HEK293 (cell line): Measurements from ENCODE around the gene PSMC3.

Experiments
- CTCF ChIA-PET: fragments of 350-600 bp; formaldehyde crosslinking; extraction: SDS; loops from one replicate; lab custom pipeline; 2021; ENCODE audit warnings: antibody characterized with exemption; lab: Yijun Ruan, JAX
- POLR2A ChIA-PET: fragments of 300-600 bp; formaldehyde crosslinking; extraction: SDS; loops from one replicate; lab custom pipeline; 2020; ENCODE audit warnings: antibody characterized with exemption, inconsistent platforms; lab: Yijun Ruan, JAX
- H3K27ac ChIP-seq: fragments of 200-500 bp; sonication (Bioruptor generic); 2 replicates; pipeline ENCODE4 v1.5.1; 2014; ENCODE audit warnings: low read depth, low read length, control low read depth, inconsistent platforms; ENCODE audit errors: extremely low read depth
- H3K36me3 ChIP-seq, 2 experiments: fragments of 200-500 bp in 1 of 2; sonication (Bioruptor generic) in 1 of 2; 1 replicate in 1 of 2; 2 replicates in 1 of 2; pipeline ENCODE4 v1.5.1; 2014 to 2017; ENCODE audit warnings: inconsistent platforms in 2 of 2, low read length in 2 of 2; ENCODE audit not compliant: control insufficient read depth in 2 of 2, insufficient read depth in 1 of 2
- H3K4me1 ChIP-seq: fragments of 200-500 bp; sonication (Bioruptor generic); 2 replicates; pipeline ENCODE4 v1.5.1; 2014; ENCODE audit warnings: mild to moderate bottlenecking, low read length, inconsistent platforms; ENCODE audit not compliant: control insufficient read depth, insufficient read depth
- H3K4me3 ChIP-seq: 2 replicates; pipeline ENCODE4 v1.5.1; 2011; ENCODE audit warnings: low read depth, mild to moderate bottlenecking, control low read depth, low read length, moderate library complexity
- H3K9me3 ChIP-seq: fragments of 200-500 bp; sonication (Bioruptor generic); 2 replicates; pipeline ENCODE4 v1.5.1; 2014; ENCODE audit warnings: low read depth, low read length, inconsistent platforms; ENCODE audit not compliant: control insufficient read depth, insufficient read depth
- KLF10 ChIP-seq: fragments of 450-650 bp; IDR thresholded peaks from 2 replicates; pipeline ENCODE4 v1.5.1; 2018; ENCODE audit warnings: missing biosample characterization, mild to moderate bottlenecking, missing genetic modification characterization
- KLF9 ChIP-seq: fragments of 450-650 bp; formaldehyde crosslinking; IDR thresholded peaks from 2 replicates; pipeline ENCODE4 v1.5.1; 2016; ENCODE audit warnings: missing biosample characterization, missing genetic modification characterization, low read depth
- SP7 ChIP-seq: fragments of 450-650 bp; formaldehyde crosslinking; IDR thresholded peaks from 2 replicates; pipeline ENCODE4 v1.5.1; 2016; ENCODE audit warnings: missing biosample characterization, missing genetic modification characterization
- ZBTB17 ChIP-seq: fragments of 450-650 bp; formaldehyde crosslinking; IDR thresholded peaks from 2 replicates; pipeline ENCODE4 v1.5.1; 2016; ENCODE audit warnings: missing biosample characterization, missing genetic modification characterization
- ZBTB20 ChIP-seq: fragments of 450-650 bp; formaldehyde crosslinking; IDR thresholded peaks from 2 replicates; pipeline ENCODE4 v1.5.1; 2016; ENCODE audit warnings: missing biosample characterization, missing genetic modification characterization
- ZEB2 ChIP-seq: fragments of 450-650 bp; formaldehyde crosslinking; IDR thresholded peaks from 2 replicates; pipeline ENCODE4 v1.5.1; 2016; ENCODE audit warnings: missing biosample characterization, missing genetic modification characterization
- ZFHX2 ChIP-seq: fragments of 450-650 bp; formaldehyde crosslinking; conservative IDR thresholded peaks from 2 replicates; pipeline ENCODE4 v1.5.1; 2016; ENCODE audit warnings: missing biosample characterization, missing genetic modification characterization
- ZIC2 ChIP-seq: fragments of 450-650 bp; formaldehyde crosslinking; IDR thresholded peaks from 2 replicates; pipeline ENCODE4 v1.5.1; 2016; ENCODE audit warnings: missing biosample characterization, missing genetic modification characterization
- ZNF248 ChIP-seq: fragments of 450-650 bp; formaldehyde crosslinking; IDR thresholded peaks from 2 replicates; pipeline ENCODE4 v1.5.1; 2017; ENCODE audit warnings: missing biosample characterization, missing genetic modification characterization
- ZNF292 ChIP-seq: fragments of 450-650 bp; formaldehyde crosslinking; IDR thresholded peaks from 2 replicates; pipeline ENCODE4 v1.5.1; 2016; ENCODE audit warnings: low read depth, missing biosample characterization, missing genetic modification characterization, borderline replicate concordance
- ZNF335 ChIP-seq: fragments of 450-650 bp; formaldehyde crosslinking; conservative IDR thresholded peaks from 2 replicates; pipeline ENCODE4 v1.5.1; 2016; ENCODE audit warnings: missing biosample characterization, missing genetic modification characterization
- ZNF585B ChIP-seq: fragments of 450-650 bp; formaldehyde crosslinking; IDR thresholded peaks from 2 replicates; pipeline ENCODE4 v1.5.1; 2016; ENCODE audit warnings: missing biosample characterization, missing genetic modification characterization
- ZNF660 ChIP-seq: fragments of 450-650 bp; IDR thresholded peaks from 2 replicates; pipeline ENCODE4 v1.5.1; 2018; ENCODE audit warnings: missing biosample characterization, mild to moderate bottlenecking, missing genetic modification characterization
- ZNF664 ChIP-seq: fragments of 450-650 bp; formaldehyde crosslinking; IDR thresholded peaks from 2 replicates; pipeline ENCODE4 v1.5.1; 2016; ENCODE audit warnings: missing biosample characterization, missing genetic modification characterization
- ZNF747 ChIP-seq: fragments of 450-650 bp; formaldehyde crosslinking; IDR thresholded peaks from 2 replicates; pipeline ENCODE4 v1.5.1; 2016; ENCODE audit warnings: missing biosample characterization, missing genetic modification characterization
- TF ChIP-seq, protein P1 (sequence below): fragments of 450-650 bp; formaldehyde crosslinking; IDR thresholded peaks from 2 replicates; pipeline ENCODE4 v1.5.1; 2016; ENCODE audit warnings: missing biosample characterization, missing genetic modification characterization
- TF ChIP-seq, protein P2 (sequence below): fragments of 450-650 bp; formaldehyde crosslinking; IDR thresholded peaks from 2 replicates; pipeline ENCODE4 v1.5.0; 2017; ENCODE audit warnings: missing biosample characterization, missing genetic modification characterization, borderline replicate concordance
- TF ChIP-seq, protein P3 (sequence below): fragments of 450-650 bp; formaldehyde crosslinking; IDR thresholded peaks from 2 replicates; pipeline ENCODE4 v1.5.1; 2017; ENCODE audit warnings: missing biosample characterization, mild to moderate bottlenecking, missing genetic modification characterization, moderate library complexity
- TF ChIP-seq, protein P4 (sequence below): fragments of 450-650 bp; formaldehyde crosslinking; IDR thresholded peaks from 2 replicates; pipeline ENCODE4 v1.5.1; 2016; ENCODE audit warnings: missing biosample characterization, missing genetic modification characterization
- TF ChIP-seq, protein P5 (sequence below): fragments of 450-650 bp; formaldehyde crosslinking; IDR thresholded peaks from 2 replicates; pipeline ENCODE4; 2016; ENCODE audit warnings: missing biosample characterization, missing genetic modification characterization
- TF ChIP-seq, protein P6 (sequence below): fragments of 450-650 bp; formaldehyde crosslinking; IDR thresholded peaks from 2 replicates; pipeline ENCODE4 v1.5.1; 2016; ENCODE audit warnings: missing biosample characterization, missing genetic modification characterization
- TF ChIP-seq, protein P7 (sequence below): fragments of 450-650 bp; formaldehyde crosslinking; IDR thresholded peaks from 2 replicates; pipeline ENCODE4 v1.5.1; 2016; ENCODE audit warnings: missing biosample characterization, missing genetic modification characterization
- TF ChIP-seq, protein P8 (sequence below): fragments of 450-650 bp; formaldehyde crosslinking; IDR thresholded peaks from 2 replicates; pipeline ENCODE4 v1.5.1; 2016; ENCODE audit warnings: missing biosample characterization, missing genetic modification characterization

The PSMC3 gene

DNA sequence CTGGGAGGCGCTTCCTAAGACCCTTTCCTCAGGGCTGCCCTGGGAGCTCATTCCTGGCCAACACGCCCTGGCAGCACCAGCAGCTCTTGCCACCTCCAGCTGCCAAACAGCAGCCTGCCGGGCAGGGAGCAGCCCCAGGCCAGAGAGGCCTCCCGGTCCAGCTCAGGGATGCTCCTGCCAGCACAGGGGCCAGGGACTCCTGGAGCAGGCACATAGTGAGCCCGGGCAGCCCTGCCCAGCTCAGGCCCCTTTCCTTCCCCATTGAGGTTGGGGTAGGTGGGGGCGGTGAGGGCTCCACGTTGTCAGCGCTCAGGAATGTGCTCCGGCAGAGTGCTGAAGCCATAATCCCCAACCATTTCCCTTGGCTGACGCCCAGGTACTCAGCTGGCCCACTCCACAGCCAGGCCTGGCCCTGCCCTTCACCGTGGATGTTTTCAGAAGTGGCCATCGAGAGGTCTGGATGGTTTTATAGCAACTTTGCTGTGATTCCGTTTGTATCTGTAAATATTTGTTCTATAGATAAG lies 10.2 kb downstream of the PSMC3 start:
- Histone ChIP-seq H3K36me3 (peaks cover 0 to 79% of the 10 kb centered on the region in 2 experiments; a peak in 2 of 3 replicates), H3K4me3 (no peak overlapping the region), H3K27ac (peak overlapping the region; percentile 34), H3K9me3 (no peaks in the 10 kb centered on the region), H3K4me1 (no peaks in the 10 kb centered on the region)
- ChIA-PET CTCF (interaction anchor here (2.0 kb wide), 1 partner anchor 43 kb away, joined by 5 read pairs; no protein-coding TSS in a partner anchor), POLR2A (interaction anchor here (0.6 to 1.3 kb wide), 4 partner anchors 10 to 253 kb away, joined by 3 to 12 read pairs (median 3); partner anchors contain the start of gene PSMC3)
- TF ChIP-seq KLF10 (peak; percentile 93), ZBTB20 (tag by site-specific recombination) (peak; percentile 34; the same call in 1 of the 2 replicates), ZNF248 (tag by site-specific recombination) (no peak), ZNF747 (no peak), ZFHX2 (tag by site-specific recombination) (peak; percentile 37), ZNF585B (tag by site-specific recombination) (no peak), ZNF660 (peak; percentile 75; the same call in 1 of the 2 replicates), ZBTB17 (tag by site-specific recombination) (peak; percentile 80), ZNF664 (tag by site-specific recombination) (no peak), SP7 (tag by site-specific recombination) (peak; percentile 65), ZIC2 (tag by site-specific recombination) (peak; percentile 20; the same call in 1 of the 2 replicates), KLF9 (tag by site-specific recombination) (peak; percentile 44; the same call in 1 of the 2 replicates), ZNF292 (tag by site-specific recombination) (no peak), ZNF335 (peak; percentile 85), ZEB2 (peak; percentile 42)
- TF ChIP-seq, protein P1, sequence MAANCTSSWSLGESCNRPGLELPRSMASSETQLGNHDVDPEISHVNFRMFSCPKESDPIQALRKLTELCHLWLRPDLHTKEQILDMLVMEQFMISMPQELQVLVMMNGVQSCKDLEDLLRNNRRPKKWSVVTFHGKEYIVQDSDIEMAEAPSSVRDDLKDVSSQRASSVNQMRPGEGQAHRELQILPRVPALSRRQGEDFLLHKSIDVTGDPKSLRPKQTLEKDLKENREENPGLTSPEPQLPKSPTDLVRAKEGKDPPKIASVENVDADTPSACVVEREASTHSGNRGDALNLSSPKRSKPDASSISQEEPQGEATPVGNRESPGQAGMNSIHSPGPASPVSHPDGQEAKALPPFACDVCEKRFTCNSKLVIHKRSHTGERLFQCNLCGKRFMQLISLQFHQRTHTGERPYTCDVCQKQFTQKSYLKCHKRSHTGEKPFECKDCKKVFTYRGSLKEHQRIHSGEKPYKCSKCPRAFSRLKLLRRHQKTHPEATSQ = no peak
- TF ChIP-seq, protein P2, sequence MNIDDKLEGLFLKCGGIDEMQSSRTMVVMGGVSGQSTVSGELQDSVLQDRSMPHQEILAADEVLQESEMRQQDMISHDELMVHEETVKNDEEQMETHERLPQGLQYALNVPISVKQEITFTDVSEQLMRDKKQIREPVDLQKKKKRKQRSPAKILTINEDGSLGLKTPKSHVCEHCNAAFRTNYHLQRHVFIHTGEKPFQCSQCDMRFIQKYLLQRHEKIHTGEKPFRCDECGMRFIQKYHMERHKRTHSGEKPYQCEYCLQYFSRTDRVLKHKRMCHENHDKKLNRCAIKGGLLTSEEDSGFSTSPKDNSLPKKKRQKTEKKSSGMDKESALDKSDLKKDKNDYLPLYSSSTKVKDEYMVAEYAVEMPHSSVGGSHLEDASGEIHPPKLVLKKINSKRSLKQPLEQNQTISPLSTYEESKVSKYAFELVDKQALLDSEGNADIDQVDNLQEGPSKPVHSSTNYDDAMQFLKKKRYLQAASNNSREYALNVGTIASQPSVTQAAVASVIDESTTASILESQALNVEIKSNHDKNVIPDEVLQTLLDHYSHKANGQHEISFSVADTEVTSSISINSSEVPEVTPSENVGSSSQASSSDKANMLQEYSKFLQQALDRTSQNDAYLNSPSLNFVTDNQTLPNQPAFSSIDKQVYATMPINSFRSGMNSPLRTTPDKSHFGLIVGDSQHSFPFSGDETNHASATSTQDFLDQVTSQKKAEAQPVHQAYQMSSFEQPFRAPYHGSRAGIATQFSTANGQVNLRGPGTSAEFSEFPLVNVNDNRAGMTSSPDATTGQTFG (tag by site-specific recombination) = no peak
- TF ChIP-seq, protein P3, sequence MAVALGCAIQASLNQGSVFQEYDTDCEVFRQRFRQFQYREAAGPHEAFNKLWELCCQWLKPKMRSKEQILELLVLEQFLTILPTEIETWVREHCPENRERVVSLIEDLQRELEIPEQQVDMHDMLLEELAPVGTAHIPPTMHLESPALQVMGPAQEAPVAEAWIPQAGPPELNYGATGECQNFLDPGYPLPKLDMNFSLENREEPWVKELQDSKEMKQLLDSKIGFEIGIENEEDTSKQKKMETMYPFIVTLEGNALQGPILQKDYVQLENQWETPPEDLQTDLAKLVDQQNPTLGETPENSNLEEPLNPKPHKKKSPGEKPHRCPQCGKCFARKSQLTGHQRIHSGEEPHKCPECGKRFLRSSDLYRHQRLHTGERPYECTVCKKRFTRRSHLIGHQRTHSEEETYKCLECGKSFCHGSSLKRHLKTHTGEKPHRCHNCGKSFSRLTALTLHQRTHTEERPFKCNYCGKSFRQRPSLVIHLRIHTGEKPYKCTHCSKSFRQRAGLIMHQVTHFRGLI = no peak
- TF ChIP-seq, protein P4, sequence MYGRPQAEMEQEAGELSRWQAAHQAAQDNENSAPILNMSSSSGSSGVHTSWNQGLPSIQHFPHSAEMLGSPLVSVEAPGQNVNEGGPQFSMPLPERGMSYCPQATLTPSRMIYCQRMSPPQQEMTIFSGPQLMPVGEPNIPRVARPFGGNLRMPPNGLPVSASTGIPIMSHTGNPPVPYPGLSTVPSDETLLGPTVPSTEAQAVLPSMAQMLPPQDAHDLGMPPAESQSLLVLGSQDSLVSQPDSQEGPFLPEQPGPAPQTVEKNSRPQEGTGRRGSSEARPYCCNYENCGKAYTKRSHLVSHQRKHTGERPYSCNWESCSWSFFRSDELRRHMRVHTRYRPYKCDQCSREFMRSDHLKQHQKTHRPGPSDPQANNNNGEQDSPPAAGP (tag by site-specific recombination) = peak; percentile 59; the same call in 1 of the 2 replicates
- TF ChIP-seq, protein P5, sequence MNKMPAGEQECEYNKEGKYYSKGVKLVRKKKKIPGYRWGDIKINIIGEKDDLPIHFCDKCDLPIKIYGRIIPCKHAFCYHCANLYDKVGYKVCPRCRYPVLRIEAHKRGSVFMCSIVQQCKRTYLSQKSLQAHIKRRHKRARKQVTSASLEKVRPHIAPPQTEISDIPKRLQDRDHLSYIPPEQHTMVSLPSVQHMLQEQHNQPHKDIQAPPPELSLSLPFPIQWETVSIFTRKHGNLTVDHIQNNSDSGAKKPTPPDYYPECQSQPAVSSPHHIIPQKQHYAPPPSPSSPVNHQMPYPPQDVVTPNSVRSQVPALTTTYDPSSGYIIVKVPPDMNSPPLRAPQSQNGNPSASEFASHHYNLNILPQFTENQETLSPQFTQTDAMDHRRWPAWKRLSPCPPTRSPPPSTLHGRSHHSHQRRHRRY (tag by site-specific recombination) = no peak
- TF ChIP-seq, protein P6, sequence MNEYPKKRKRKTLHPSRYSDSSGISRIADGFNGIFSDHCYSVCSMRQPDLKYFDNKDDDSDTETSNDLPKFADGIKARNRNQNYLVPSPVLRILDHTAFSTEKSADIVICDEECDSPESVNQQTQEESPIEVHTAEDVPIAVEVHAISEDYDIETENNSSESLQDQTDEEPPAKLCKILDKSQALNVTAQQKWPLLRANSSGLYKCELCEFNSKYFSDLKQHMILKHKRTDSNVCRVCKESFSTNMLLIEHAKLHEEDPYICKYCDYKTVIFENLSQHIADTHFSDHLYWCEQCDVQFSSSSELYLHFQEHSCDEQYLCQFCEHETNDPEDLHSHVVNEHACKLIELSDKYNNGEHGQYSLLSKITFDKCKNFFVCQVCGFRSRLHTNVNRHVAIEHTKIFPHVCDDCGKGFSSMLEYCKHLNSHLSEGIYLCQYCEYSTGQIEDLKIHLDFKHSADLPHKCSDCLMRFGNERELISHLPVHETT (tag by site-specific recombination) = no peak
- TF ChIP-seq, protein P7, sequence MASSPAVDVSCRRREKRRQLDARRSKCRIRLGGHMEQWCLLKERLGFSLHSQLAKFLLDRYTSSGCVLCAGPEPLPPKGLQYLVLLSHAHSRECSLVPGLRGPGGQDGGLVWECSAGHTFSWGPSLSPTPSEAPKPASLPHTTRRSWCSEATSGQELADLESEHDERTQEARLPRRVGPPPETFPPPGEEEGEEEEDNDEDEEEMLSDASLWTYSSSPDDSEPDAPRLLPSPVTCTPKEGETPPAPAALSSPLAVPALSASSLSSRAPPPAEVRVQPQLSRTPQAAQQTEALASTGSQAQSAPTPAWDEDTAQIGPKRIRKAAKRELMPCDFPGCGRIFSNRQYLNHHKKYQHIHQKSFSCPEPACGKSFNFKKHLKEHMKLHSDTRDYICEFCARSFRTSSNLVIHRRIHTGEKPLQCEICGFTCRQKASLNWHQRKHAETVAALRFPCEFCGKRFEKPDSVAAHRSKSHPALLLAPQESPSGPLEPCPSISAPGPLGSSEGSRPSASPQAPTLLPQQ (tag by site-specific recombination) = 0 out of 2 replicates have a peak, but pooled peaks have one; percentile 43
- TF ChIP-seq, protein P8, sequence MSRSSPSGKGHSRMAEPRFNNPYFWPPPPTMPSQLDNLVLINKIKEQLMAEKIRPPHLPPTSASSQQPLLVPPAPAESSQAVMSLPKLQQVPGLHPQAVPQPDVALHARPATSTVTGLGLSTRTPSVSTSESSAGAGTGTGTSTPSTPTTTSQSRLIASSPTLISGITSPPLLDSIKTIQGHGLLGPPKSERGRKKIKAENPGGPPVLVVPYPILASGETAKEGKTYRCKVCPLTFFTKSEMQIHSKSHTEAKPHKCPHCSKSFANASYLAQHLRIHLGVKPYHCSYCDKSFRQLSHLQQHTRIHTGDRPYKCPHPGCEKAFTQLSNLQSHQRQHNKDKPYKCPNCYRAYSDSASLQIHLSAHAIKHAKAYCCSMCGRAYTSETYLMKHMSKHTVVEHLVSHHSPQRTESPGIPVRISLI (tag by site-specific recombination) = no peak
